Left hindlimb (tissue), 1 donor: ENCODE results near the gene LRP2.
"Not testable (repeated sequence)": the region's sequence is repeated elsewhere in the genome, so short reads cannot be mapped to it uniquely, and the experiment has no call there.

Source experiments
- DNase-seq: peaks from one replicate; pipeline ENCODE4 v3.0.0-alpha.2; 2018

Gene LRP2

GRCh38 chr2:169172151-169172735 lies 190.1 kb downstream of the LRP2 start:
- DNase-seq = no peak

- DNase-seq = no peak
Measured at GRCh38 chr2:169165791-169166190, 196.5 kb downstream of the LRP2 start.

GRCh38 chr2:169164311-169164710 lies 198.0 kb downstream of the LRP2 start:
- DNase-seq = no peak

- no peak for DNase-seq
Measured at GRCh38 chr2:169162613-169163012, 199.7 kb downstream of the LRP2 start.

- no peak for DNase-seq
Measured at GRCh38 chr2:169160926-169161481, 201.3 kb downstream of the LRP2 start.

- DNase-seq = no peak
Measured at GRCh38 chr2:169159686-169160085, 202.6 kb downstream of the LRP2 start.

GRCh38 chr2:169158874-169159273 lies 203.5 kb downstream of the LRP2 start:
- no peak for DNase-seq

GRCh38 chr2:169146220-169146619 lies 216.1 kb downstream of the LRP2 start:
- no peak for DNase-seq

GRCh38 chr2:169143998-169144397 lies 218.3 kb downstream of the LRP2 start:
- DNase-seq = no peak

GRCh38 chr2:169141713-169142352 lies 220.5 kb downstream of the LRP2 start:
- DNase-seq = no peak

GRCh38 chr2:169139993-169140767 lies 222.2 kb downstream of the LRP2 start:
- no peak for DNase-seq

- DNase-seq = no peak
Measured at GRCh38 chr2:169139145-169139544, 223.2 kb downstream of the LRP2 start.

- no peak for DNase-seq
Measured at GRCh38 chr2:169137924-169138323, 224.4 kb downstream of the LRP2 start.

GRCh38 chr2:169136885-169137534 lies 225.3 kb downstream of the LRP2 start:
- no peak for DNase-seq

- not testable (repeated sequence) for DNase-seq
Measured at GRCh38 chr2:169136428-169136827, 225.9 kb downstream of the LRP2 start.

GRCh38 chr2:169134272-169134671 lies 228.1 kb downstream of the LRP2 start:
- DNase-seq = not testable (repeated sequence)

- DNase-seq = no peak
Measured at GRCh38 chr2:169131587-169132512, 230.5 kb downstream of the LRP2 start.

GRCh38 chr2:169129703-169130243 lies 232.6 kb downstream of the LRP2 start:
- no peak for DNase-seq

- DNase-seq = no peak
Measured at GRCh38 chr2:169119851-169120250, 242.5 kb downstream of the LRP2 start.

- no peak for DNase-seq
Measured at GRCh38 chr2:169119123-169119760, 243.1 kb downstream of the LRP2 start.

- DNase-seq = no peak
Measured at GRCh38 chr2:169118060-169118459, 244.3 kb downstream of the LRP2 start.
